Stimulated activated CD8-positive, alpha-beta memory T cell treated with anti-CD3 and anti-CD28 coated beads, Interleukin-4, amount 100 ng/mL, for 48 hours (primary cell): Measurements from ENCODE around the gene VEGFA.

Experiments used
- DNase-seq: peaks from one replicate; pipeline ENCODE4 v3.0.0-alpha.2; 2020

The VEGFA gene

GRCh38 chr6:43788301-43788700, 18.3 kb downstream of the VEGFA start:
- DNase-seq, result no peak

- DNase-seq, result no peak
Measured at GRCh38 chr6:43789447-43789846, 19.4 kb downstream of the VEGFA start.

GRCh38 chr6:43790031-43790430, 20.0 kb downstream of the VEGFA start:
- no peak for DNase-seq

GRCh38 chr6:43791745-43792422, 21.9 kb downstream of the VEGFA start:
- DNase-seq, result no peak

- no peak for DNase-seq
Measured at GRCh38 chr6:43793154-43793874, 23.3 kb downstream of the VEGFA start.

GRCh38 chr6:43793875-43794242, 23.8 kb downstream of the VEGFA start:
- DNase-seq, result no peak

- no peak for DNase-seq
Measured at GRCh38 chr6:43795421-43795820, 25.4 kb downstream of the VEGFA start.

GRCh38 chr6:43796168-43796567, 26.2 kb downstream of the VEGFA start:
- DNase-seq, result no peak

GRCh38 chr6:43796903-43797890, 27.2 kb downstream of the VEGFA start:
- DNase-seq, result no peak

GRCh38 chr6:43797919-43798318, 27.9 kb downstream of the VEGFA start:
- DNase-seq, result no peak

- peak; percentile 37 for DNase-seq
Measured at GRCh38 chr6:43798688-43799444, 28.9 kb downstream of the VEGFA start.

GRCh38 chr6:43799551-43800297, 29.7 kb downstream of the VEGFA start:
- no peak for DNase-seq

GRCh38 chr6:43800298-43800623, 30.2 kb downstream of the VEGFA start:
- DNase-seq, result no peak

- no peak for DNase-seq
Measured at GRCh38 chr6:43800746-43801494, 30.9 kb downstream of the VEGFA start.

- DNase-seq, result no peak
Measured at GRCh38 chr6:43801495-43802181, 31.6 kb downstream of the VEGFA start.

GRCh38 chr6:43803055-43803782, 33.2 kb downstream of the VEGFA start:
- no peak for DNase-seq

GRCh38 chr6:43803783-43804549, 34.0 kb downstream of the VEGFA start:
- no peak for DNase-seq

GRCh38 chr6:43804550-43805223, 34.7 kb downstream of the VEGFA start:
- no peak for DNase-seq

GRCh38 chr6:43805699-43806042, 35.7 kb downstream of the VEGFA start:
- no peak for DNase-seq
